ENCODE data around the gene ACOT9.

- no peak for TF ChIP-seq CTCF (IDR thresholded peaks at IDR 0.05)
- no peak for TF ChIP-seq POLR2A (IDR thresholded peaks at IDR 0.05; ENCODE audit: low read depth)
- no peak for TF ChIP-seq POLR2AphosphoS5 (IDR thresholded peaks at IDR 0.05)
- TF ChIP-seq EP300 (IDR thresholded peaks at IDR 0.05), result no peak
These were observed 7.0 kb downstream of the ACOT9 start for GRCh38 chrX:23736030-23736429.

All from esophagus muscularis mucosa (tissue), 4 donors.